Measurements from ENCODE around the gene INKA1.

INKA1 gene

DNA sequence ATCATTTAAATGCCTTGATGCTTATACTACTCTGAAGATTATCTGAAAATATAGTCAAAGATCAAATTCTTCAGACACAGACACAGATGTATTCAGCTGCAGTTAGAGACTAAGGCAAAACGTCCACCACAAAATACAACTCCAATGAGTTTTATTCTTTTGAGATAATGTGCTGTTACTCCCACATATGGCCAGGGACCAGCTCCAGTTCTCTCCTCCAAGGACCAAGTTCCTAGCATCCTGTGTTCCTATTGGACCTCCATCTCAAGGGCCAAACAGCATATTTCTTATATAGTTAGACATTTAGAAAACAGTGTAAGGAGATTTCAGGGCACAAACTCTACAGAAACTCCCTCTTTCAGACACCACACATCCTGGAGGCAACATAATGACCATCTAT, 43.8 kb upstream of the INKA1 start:
- Histone ChIP-seq H3K27ac (no peak overlapping the region), H3K9ac (no peak overlapping the region), H3K4me2 (no peak overlapping the region), H3K36me3 (ENCODE audit: insufficient read depth) (no peaks in the 10 kb centered on the region), H3K27me3 (ENCODE audit: insufficient read depth, low read depth) (no peaks in the 10 kb centered on the region), H3K4me1 (ENCODE audit: low read depth, poor library complexity, severe bottlenecking) (peaks cover 4% of the 10 kb centered on the region), H3K4me3 (IDR thresholded peaks at IDR 0.05; ENCODE audit: insufficient read depth, low read depth, low read length) (no peak overlapping the region), H3K79me2 (ENCODE audit: insufficient read depth, low read depth) (peaks cover 15% of the 10 kb centered on the region; the same call in 1 of the 2 replicates), H2AFZ (ENCODE audit: low read depth) (no peak overlapping the region), H4K20me1 (ENCODE audit: insufficient read depth) (no peaks in the 10 kb centered on the region)
- TF ChIP-seq, protein P1, sequence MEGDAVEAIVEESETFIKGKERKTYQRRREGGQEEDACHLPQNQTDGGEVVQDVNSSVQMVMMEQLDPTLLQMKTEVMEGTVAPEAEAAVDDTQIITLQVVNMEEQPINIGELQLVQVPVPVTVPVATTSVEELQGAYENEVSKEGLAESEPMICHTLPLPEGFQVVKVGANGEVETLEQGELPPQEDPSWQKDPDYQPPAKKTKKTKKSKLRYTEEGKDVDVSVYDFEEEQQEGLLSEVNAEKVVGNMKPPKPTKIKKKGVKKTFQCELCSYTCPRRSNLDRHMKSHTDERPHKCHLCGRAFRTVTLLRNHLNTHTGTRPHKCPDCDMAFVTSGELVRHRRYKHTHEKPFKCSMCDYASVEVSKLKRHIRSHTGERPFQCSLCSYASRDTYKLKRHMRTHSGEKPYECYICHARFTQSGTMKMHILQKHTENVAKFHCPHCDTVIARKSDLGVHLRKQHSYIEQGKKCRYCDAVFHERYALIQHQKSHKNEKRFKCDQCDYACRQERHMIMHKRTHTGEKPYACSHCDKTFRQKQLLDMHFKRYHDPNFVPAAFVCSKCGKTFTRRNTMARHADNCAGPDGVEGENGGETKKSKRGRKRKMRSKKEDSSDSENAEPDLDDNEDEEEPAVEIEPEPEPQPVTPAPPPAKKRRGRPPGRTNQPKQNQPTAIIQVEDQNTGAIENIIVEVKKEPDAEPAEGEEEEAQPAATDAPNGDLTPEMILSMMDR (conservative IDR thresholded peaks at IDR 0.05; ENCODE audit: low read depth, low read length): no peak

DNA sequence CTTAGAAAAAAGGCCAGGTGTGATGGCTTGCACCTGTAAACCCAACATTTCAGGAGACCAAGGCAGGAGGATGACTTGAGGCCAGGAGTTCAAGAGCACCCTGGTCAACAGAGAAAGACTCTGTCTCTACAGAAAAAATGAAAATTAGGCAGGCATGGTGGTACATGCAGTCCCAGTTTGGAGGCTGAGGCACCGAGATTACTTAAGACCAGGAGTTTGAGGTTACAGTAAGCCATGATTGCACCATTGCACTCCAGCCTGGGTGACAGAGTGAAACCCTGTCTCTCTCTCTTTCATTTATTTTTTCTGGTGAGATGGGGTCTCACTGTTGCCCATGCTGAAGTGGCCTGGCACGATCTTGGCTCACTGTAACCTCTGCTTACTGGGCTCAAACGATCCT, 41.4 kb upstream of the INKA1 start:
- no peaks in the 10 kb centered on the region for H3K4me1 ChIP-seq (ENCODE audit: low read depth, poor library complexity, severe bottlenecking)
- TF ChIP-seq, protein P1 (conservative IDR thresholded peaks at IDR 0.05; ENCODE audit: low read depth, low read length): no peak
- no peaks in the 10 kb centered on the region for H3K27me3 ChIP-seq (ENCODE audit: insufficient read depth, low read depth)
- H3K4me3 ChIP-seq (IDR thresholded peaks at IDR 0.05; ENCODE audit: insufficient read depth, low read depth, low read length): no peak overlapping the region
- H2AFZ ChIP-seq (ENCODE audit: low read depth): no peak overlapping the region
- H3K36me3 ChIP-seq (ENCODE audit: insufficient read depth): no peaks in the 10 kb centered on the region
- H4K20me1 ChIP-seq (ENCODE audit: insufficient read depth): no peaks in the 10 kb centered on the region
- H3K4me2 ChIP-seq: no peak overlapping the region
- no peak overlapping the region for H3K9ac ChIP-seq
- H3K79me2 ChIP-seq (ENCODE audit: insufficient read depth, low read depth): peaks cover 34% of the 10 kb centered on the region; the same call in 1 of the 2 replicates
- no peak overlapping the region for H3K27ac ChIP-seq

DNA sequence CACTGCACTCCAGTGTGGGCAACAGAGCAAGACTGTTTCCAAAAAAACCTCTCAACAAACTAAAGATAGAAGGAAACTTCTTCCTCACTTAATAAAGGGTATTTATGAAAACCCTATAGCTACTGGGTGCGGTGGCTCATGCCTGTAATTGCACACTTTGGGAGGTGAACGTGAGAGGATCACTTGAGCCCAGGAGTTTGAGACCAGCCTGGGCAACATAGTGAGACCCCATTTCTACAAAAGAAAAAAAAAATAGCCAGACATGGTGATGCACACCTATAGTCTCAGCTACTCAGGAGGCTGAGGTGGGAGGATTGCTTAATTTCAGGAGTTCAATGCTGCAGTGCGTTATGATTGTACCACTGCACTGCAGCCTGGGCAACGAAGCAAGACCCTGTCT, 39.1 kb upstream of the INKA1 start:
- Histone ChIP-seq H3K4me2 (no peak overlapping the region), H3K4me3 (IDR thresholded peaks at IDR 0.05; ENCODE audit: insufficient read depth, low read depth, low read length) (no peak overlapping the region), H3K27ac (no peak overlapping the region), H3K4me1 (ENCODE audit: low read depth, poor library complexity, severe bottlenecking) (no peaks in the 10 kb centered on the region), H3K27me3 (ENCODE audit: insufficient read depth, low read depth) (no peaks in the 10 kb centered on the region), H4K20me1 (ENCODE audit: insufficient read depth) (no peaks in the 10 kb centered on the region), H3K9ac (no peak overlapping the region), H2AFZ (ENCODE audit: low read depth) (no peak overlapping the region), H3K79me2 (ENCODE audit: insufficient read depth, low read depth) (peaks cover 51% of the 10 kb centered on the region), H3K36me3 (ENCODE audit: insufficient read depth) (no peaks in the 10 kb centered on the region)
- TF ChIP-seq, protein P1 (conservative IDR thresholded peaks at IDR 0.05; ENCODE audit: low read depth, low read length): no peak

DNA sequence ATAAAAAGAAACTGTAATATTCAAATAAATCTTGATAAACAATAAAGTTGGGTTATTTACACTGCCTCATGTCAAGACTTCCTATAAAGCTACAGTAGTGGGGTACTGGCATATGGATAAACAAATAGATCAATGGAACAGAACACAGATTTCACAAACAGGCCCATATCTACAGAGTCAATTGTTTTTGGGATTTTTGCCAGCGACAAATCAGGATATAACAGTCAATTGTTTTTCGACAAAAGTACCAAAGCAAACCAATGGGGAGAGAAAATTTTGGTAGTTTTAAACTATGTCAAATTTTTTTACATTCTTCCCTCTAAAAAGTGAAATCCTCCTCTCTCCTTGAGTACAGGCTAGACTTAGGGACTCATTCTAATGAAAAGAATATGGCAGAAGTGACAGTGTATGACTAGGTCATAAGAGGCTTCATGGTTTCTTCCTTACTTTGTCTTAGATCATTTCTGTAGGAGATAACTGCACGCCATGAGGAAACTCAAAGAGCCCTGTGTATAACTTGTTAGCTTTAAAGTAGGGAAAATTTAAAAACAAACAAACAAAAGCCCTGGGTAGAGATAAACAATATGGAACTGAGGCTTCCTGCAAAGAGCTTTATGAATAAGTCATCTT, 33.7 kb upstream of the INKA1 start:
- no peaks in the 10 kb centered on the region for H4K20me1 ChIP-seq (ENCODE audit: insufficient read depth)
- peaks cover 7% of the 10 kb centered on the region for H3K4me1 ChIP-seq (ENCODE audit: low read depth, poor library complexity, severe bottlenecking)
- H3K27ac ChIP-seq: no peak overlapping the region
- no peak overlapping the region for H3K9ac ChIP-seq
- TF ChIP-seq, protein P1 (conservative IDR thresholded peaks at IDR 0.05; ENCODE audit: low read depth, low read length): no peak
- peaks cover 60% of the 10 kb centered on the region for H3K79me2 ChIP-seq (ENCODE audit: insufficient read depth, low read depth)
- no peaks in the 10 kb centered on the region for H3K27me3 ChIP-seq (ENCODE audit: insufficient read depth, low read depth)
- no peak overlapping the region for H2AFZ ChIP-seq (ENCODE audit: low read depth)
- no peaks in the 10 kb centered on the region for H3K36me3 ChIP-seq (ENCODE audit: insufficient read depth)
- H3K4me3 ChIP-seq (IDR thresholded peaks at IDR 0.05; ENCODE audit: insufficient read depth, low read depth, low read length): no peak overlapping the region
- H3K4me2 ChIP-seq: no peak overlapping the region
